HG02885 (cell line): ENCODE data around the gene CYP4F12.
"Not testable (repeated sequence)": the region's sequence is repeated elsewhere in the genome, so short reads cannot be mapped to it uniquely, and the experiment has no call there.

Source experiments
- ATAC-seq: cut with Tn5 transposase; IDR thresholded peaks from one replicate; pipeline ENCODE4 v1.9.1; 2021; ENCODE audit warnings: mild to moderate bottlenecking; ENCODE audit not compliant: unreplicated experiment, poor library complexity

The CYP4F12 gene

GRCh38 chr19:15644816-15645215, 28.1 kb upstream of the CYP4F12 start:
- ATAC-seq, result no peak

- ATAC-seq, result no peak
These were observed 23.4 kb upstream of the CYP4F12 start for GRCh38 chr19:15649526-15649925.

- ATAC-seq, result not testable (repeated sequence)
These were observed 22.8 kb upstream of the CYP4F12 start for GRCh38 chr19:15650123-15650522.

- no peak for ATAC-seq
These were observed 21.1 kb upstream of the CYP4F12 start for GRCh38 chr19:15651791-15652190.

- ATAC-seq, result no peak
These were observed 20.2 kb upstream of the CYP4F12 start for GRCh38 chr19:15652559-15653278.

- ATAC-seq, result no peak
These were observed 16.4 kb upstream of the CYP4F12 start for GRCh38 chr19:15656467-15656866.

DNA sequence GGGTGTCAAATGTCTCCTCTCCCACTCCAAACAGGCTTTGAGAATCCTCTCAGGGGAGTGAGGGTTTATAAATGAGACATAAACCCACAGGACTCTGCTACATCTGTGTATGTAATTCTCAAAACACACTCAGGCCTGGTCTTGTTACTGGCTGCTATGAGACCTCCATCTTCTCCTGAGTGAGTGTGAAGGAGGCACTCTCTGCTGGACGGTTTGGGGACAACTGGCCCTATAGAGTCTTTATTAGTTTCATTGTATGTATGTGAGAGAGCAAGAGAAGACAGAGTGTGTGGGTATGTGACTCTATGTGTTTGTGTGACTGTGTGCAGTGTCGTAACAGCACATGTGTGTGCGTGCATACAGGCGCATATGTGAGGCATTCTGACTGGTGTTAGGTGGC, 9.6 kb upstream of the CYP4F12 start:
- ATAC-seq, result no peak

GRCh38 chr19:15666186-15666585, 6.7 kb upstream of the CYP4F12 start:
- ATAC-seq, result no peak

GRCh38 chr19:15666883-15667282, 6.0 kb upstream of the CYP4F12 start:
- no peak for ATAC-seq

DNA sequence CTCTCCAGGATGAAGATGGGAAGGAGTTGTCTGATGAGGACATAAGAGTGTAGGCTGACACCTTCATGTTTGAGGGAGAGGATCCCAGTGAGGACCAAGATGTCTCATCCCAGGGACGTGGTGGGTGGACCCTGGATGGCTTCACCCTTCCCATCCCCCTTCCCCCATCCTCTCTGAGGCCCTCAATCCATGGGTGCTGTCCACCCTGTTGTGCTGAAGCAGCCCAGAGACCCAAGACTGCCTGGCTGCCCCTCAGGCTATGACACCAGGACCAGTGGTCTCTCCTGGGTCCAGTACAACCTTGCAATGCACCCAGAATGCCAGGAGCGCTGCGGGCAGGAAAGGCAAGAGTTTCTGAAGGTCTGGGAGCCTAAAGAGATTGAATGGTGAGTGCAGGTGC, 3.4 kb upstream of the CYP4F12 start:
- ATAC-seq, result no peak

- no peak for ATAC-seq
These were observed 3.0 kb upstream of the CYP4F12 start for GRCh38 chr19:15669891-15670290.

DNA sequence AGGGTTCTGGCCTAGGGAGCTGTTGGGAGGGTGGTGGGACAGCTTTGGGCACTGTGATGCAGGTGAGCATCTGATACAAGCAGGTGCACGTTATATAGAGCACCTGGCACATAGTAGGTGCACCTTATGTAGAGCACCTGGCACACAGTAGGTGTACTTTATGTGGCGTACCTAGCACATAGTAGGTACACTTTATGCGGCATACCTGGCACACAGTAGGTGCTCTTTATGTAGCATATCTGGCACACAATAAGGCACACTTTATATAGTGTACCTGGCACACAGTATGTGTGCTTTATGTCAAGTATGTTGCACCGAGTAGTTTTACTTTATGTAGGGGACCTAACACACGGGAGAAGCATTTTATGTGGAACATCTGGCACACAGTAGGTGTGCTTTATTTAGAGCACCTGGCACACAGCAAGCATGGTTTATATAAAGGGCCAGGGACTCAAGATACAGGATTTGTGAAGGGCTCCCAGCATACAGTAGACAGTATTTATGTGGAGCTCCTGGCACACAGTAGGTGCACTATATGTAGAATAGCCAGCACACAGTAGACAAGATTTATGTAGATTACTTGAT, 1.6 kb upstream of the CYP4F12 start:
- no peak for ATAC-seq

GRCh38 chr19:15671891-15672579, 852 bp upstream of the CYP4F12 start:
- no peak for ATAC-seq

- ATAC-seq, result no peak
These were observed 328 bp downstream of the CYP4F12 start for GRCh38 chr19:15673176-15673654.

GRCh38 chr19:15675560-15675959, 2.7 kb downstream of the CYP4F12 start:
- no peak for ATAC-seq

GRCh38 chr19:15679089-15679488, 6.2 kb downstream of the CYP4F12 start:
- no peak for ATAC-seq

DNA sequence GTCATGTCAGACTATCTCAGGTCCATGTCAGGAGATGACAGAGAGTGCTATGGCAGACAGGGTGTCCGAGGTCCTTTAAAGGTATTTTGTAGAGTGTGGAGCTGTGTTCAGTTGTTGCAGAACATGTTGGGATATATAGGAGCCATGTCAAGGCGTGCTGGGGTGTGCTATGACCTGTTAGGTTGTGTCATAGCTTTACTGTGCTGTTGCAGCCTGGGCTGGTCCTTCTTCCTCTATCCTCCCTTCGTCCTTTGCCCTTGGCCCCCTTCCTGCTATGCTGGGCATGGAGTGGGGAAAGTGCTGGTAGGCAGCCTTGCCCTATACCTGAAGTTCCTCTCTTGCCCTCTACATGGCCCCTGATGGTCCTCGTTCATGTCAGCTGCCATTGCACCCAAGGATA, 7.0 kb downstream of the CYP4F12 start:
- ATAC-seq, result not testable (repeated sequence)

GRCh38 chr19:15680478-15681322, 7.8 kb downstream of the CYP4F12 start:
- no peak for ATAC-seq

- no peak for ATAC-seq
These were observed 10.5 kb downstream of the CYP4F12 start for GRCh38 chr19:15683411-15683810.

GRCh38 chr19:15684828-15685227, 11.9 kb downstream of the CYP4F12 start:
- no peak for ATAC-seq
